PFSK-1 (cell line): Measurements from ENCODE around the gene GUCY1A1.

ENCODE experiments used
- FOXP2 ChIP-seq: optimal IDR thresholded peaks from 2 replicates; pipeline ENCODE3; 2011; ENCODE audit warnings: borderline replicate concordance, control low read depth, inconsistent platforms; ENCODE audit not compliant: insufficient read depth; ENCODE audit errors: extremely low read length, extremely low read depth
- POLR2AphosphoS5 ChIP-seq: IDR thresholded peaks from 2 replicates; pipeline ENCODE4 v1.6.1; 2012; ENCODE audit warnings: low read depth, mild to moderate bottlenecking, control low read depth, low read length, moderate library complexity
- REST ChIP-seq, 2 experiments: IDR thresholded peaks; 2 replicates each; pipeline versions ENCODE4 v1.6.1 to v1.8.0; 2011 to 2012; ENCODE audit warnings: low read depth in 2 of 2, low read length in 2 of 2, control low read depth in 1 of 2, inconsistent platforms in 1 of 2, mild to moderate bottlenecking in 1 of 2, moderate library complexity in 1 of 2; ENCODE audit not compliant: insufficient read depth in 1 of 2
- SIN3A ChIP-seq: IDR thresholded peaks from 2 replicates; pipeline ENCODE4 v1.6.1; 2012; ENCODE audit warnings: mild to moderate bottlenecking, low read length, moderate library complexity, borderline replicate concordance; ENCODE audit not compliant: insufficient read depth
- TAF1 ChIP-seq: IDR thresholded peaks from 2 replicates; pipeline ENCODE4 v1.6.1; 2012; ENCODE audit warnings: low read length, control low read depth, borderline replicate concordance; ENCODE audit not compliant: insufficient read depth

Gene GUCY1A1

GRCh38 chr4:155678011-155678410, 11.4 kb downstream of the GUCY1A1 start:
- no peak for TF ChIP-seq TAF1
- TF ChIP-seq REST (IDR thresholded peaks at IDR 0.05; ENCODE audit: insufficient read depth in 1 of 2, low read depth in 2 of 2, low read length in 2 of 2) = no peak
- TF ChIP-seq FOXP2 = no peak
- no peak for TF ChIP-seq POLR2AphosphoS5
- no peak for TF ChIP-seq SIN3A

- TF ChIP-seq REST (IDR thresholded peaks at IDR 0.05; ENCODE audit: insufficient read depth in 1 of 2, low read depth in 2 of 2, low read length in 2 of 2) (no peak), SIN3A (no peak)
Measured at GRCh38 chr4:155679343-155679742, 12.7 kb downstream of the GUCY1A1 start.

- TF ChIP-seq SIN3A (no peak), POLR2AphosphoS5 (no peak), FOXP2 (no peak), TAF1 (no peak), REST (IDR thresholded peaks at IDR 0.05; ENCODE audit: insufficient read depth in 1 of 2, low read depth in 2 of 2, low read length in 2 of 2) (no peak)
Measured at GRCh38 chr4:155681886-155682285, 15.2 kb downstream of the GUCY1A1 start.

- no peak for TF ChIP-seq SIN3A
- TF ChIP-seq FOXP2 = no peak
- TF ChIP-seq TAF1 = no peak
- TF ChIP-seq REST (IDR thresholded peaks at IDR 0.05; ENCODE audit: insufficient read depth in 1 of 2, low read depth in 2 of 2, low read length in 2 of 2) = no peak
- TF ChIP-seq POLR2AphosphoS5 = no peak
Measured at GRCh38 chr4:155684423-155684822, 17.8 kb downstream of the GUCY1A1 start.

- TF ChIP-seq FOXP2 (no peak), TAF1 (no peak), SIN3A (no peak), POLR2AphosphoS5 (no peak), REST (IDR thresholded peaks at IDR 0.05; ENCODE audit: insufficient read depth in 1 of 2, low read depth in 2 of 2, low read length in 2 of 2) (no peak)
Measured at GRCh38 chr4:155684892-155685541, 18.4 kb downstream of the GUCY1A1 start.
